Thyroid gland (tissue), 4 donors: Measurements from ENCODE around the gene TEX19.

Source experiments
- POLR2A ChIP-seq, 2 donors: fragments of 450-650 bp; IDR thresholded peaks; one replicate each; pipeline ENCODE4 v1.6.1; 2017; ENCODE audit warnings: antibody characterized with exemption in 2 of 2, mild to moderate bottlenecking in 2 of 2, moderate library complexity in 1 of 2
- TF ChIP-seq, protein P1 (sequence below), 6 experiments: fragments of 200-600 bp in 3 of 6; fragments of 450-650 bp in 3 of 6; sonication (generic) in 3 of 6; IDR thresholded peaks; one replicate each; pipeline ENCODE4 v1.5.1; 2016 to 2019; ENCODE audit warnings: antibody characterized with exemption in 6 of 6, mild to moderate bottlenecking in 2 of 6, inconsistent platforms in 1 of 6, moderate library complexity in 1 of 6

DNA sequence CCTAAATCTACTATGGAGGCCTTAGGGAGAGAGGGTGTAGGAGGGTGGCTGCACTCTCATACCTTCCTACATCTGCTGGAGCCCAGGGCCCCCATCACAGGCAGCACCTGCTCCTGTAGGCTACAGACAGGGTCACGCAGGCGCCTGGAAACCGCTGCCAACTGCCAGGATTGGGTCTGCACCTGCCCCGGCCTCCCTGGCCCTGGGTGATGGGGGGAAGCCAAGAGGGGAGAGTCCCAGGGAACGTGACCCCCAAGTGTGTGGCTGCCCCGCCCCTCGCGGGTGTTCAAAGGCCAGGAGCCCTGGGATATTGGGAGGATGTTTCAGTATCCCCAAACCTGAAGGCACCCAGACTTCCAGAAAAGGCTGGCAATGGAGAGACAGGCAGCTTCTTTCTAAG, 5.6 kb upstream of the TEX19 start:
- no peak for TF ChIP-seq POLR2A (IDR thresholded peaks at IDR 0.05)
- TF ChIP-seq, protein P1, sequence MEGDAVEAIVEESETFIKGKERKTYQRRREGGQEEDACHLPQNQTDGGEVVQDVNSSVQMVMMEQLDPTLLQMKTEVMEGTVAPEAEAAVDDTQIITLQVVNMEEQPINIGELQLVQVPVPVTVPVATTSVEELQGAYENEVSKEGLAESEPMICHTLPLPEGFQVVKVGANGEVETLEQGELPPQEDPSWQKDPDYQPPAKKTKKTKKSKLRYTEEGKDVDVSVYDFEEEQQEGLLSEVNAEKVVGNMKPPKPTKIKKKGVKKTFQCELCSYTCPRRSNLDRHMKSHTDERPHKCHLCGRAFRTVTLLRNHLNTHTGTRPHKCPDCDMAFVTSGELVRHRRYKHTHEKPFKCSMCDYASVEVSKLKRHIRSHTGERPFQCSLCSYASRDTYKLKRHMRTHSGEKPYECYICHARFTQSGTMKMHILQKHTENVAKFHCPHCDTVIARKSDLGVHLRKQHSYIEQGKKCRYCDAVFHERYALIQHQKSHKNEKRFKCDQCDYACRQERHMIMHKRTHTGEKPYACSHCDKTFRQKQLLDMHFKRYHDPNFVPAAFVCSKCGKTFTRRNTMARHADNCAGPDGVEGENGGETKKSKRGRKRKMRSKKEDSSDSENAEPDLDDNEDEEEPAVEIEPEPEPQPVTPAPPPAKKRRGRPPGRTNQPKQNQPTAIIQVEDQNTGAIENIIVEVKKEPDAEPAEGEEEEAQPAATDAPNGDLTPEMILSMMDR (IDR thresholded peaks at IDR 0.05) = no peak
